GM21576 (cell line): Measurements from ENCODE around the gene DGKQ.
"Not testable (repeated sequence)": the region's sequence is repeated elsewhere in the genome, so short reads cannot be mapped to it uniquely, and the experiment has no call there.

Experiments
- ATAC-seq: cut with Tn5 transposase; IDR thresholded peaks from one replicate; pipeline ENCODE4 v1.9.1; 2021; ENCODE audit warnings: mild to moderate bottlenecking, moderate library complexity; ENCODE audit not compliant: unreplicated experiment

DGKQ gene

GRCh38 chr4:952881-953573 is 20.3 kb downstream of the DGKQ start:
- ATAC-seq: no peak

DNA sequence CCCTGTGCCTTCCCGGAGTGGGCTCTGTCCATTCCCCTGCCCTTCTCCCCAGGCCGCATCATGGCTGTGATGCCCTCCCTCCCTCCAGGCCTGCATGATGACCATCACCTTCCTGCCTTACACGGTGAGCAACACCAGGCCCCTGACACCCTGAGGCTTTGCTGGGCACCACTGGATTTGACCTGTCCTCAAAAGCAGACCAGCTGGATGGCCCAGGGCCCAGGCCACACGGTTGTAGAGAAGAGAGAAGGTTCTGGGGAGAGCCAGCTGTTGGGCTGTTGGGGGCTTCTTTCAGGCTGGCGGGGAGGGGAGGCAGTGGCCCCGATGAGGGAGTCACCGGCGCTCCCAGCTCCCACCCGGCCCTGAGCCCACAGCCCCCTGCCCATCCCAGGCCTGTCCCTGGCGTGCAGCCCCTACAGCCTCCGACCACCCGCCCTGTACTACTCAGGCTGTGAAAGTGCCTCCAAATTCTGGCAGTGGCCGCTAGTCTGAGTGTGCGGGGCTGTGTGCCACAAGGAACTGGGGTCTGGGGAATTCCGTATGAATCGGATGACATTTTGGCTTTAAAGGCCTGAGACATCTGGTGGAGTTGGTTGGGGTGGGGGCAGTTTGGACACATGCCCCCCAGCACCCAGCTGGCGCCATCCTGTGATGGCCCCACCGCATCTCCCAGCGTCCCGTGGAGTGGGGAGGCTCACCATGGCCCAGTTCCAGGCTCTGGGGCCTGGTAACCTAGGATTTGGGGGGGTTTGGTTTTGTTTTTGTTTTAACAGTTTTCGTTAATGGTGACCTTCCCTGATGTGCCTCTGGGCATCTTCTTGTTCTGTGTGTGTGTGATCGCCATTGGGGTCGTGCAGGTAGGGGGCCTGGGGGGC is 21.5 kb downstream of the DGKQ start:
- no peak for ATAC-seq

DNA sequence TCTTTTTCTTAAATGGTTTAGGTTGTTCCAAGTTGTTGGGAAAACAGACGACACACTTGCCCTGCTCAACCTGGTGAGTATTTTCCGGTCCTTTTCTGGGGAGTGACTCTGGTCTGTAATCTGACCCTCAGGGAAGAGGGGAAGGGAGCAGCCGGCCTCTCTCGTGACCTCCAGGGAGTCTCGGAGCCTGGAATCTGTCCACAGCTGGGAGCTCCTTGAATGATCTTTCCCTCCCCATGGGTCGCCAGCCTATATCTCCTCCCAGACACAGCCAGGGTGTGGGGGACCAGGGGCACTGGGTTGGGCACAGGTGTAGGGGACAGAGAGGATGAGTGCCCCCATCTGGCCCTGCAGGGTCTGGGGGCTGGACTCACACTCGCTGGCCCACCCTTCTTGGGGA is 22.2 kb downstream of the DGKQ start:
- no peak for ATAC-seq

DNA sequence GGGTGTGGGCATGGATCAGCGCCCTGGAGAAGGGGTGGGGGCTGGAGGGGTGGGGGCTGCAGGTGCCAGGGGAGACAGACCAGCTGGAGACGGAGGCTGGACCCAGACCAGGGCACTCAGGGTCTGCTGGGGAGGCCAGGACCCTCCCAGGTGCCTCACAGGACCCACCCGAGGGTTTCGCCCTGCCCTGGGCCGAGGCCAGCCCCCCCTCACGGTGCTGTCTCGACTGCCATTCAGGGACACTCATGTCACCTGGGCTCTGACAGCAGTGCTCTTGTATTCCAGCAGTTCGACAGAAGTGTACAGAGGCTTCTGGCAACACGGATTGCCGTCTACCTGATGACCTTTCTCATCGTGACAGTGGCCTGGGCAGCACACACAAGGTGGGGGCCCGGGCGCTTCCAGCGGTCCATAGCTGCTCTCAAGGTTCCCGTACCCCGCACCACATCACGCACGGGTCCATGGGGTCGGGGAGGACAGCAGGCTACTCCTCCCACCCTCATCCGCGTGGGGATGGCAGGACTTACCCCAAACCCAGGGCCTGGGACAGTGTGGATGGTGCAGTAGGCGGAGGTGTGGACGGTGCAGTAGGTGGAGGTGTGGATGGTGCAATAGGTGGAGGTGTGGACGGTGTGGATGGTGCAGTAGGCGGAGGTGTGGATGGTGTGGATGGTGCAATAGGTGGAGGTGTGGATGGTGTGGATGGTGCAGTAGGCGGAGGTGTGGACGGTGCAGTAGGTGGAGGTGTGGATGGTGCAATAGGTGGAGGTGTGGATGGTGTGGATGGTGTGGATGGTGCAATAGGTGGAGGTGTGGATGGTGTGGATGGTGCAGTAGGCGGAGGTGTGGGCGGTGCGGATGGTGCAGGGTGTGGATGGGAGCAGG is 23.0 kb downstream of the DGKQ start:
- no peak for ATAC-seq

DNA sequence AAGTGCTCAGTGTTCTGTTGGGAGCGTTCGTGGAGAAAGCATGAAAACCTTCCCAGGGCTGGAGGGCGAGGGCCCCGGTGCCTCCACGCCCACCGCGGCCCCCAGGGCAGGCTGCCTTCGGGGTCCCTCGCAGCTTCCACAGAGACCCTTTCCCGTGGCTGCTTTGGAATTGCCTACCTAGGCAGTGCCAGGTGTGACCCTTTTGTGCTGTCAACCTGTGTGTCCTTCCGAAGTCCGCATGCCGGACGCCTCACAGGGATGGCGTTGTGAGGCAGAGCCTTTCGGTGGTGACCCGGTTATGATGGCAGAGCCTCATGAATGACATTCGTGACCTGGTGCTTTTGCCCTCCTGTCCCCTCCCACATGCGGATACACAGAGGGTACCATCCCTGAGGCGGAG is 23.7 kb downstream of the DGKQ start:
- no peak for ATAC-seq

- ATAC-seq: no peak
These were observed 24.5 kb downstream of the DGKQ start for GRCh38 chr4:948936-949300.

DNA sequence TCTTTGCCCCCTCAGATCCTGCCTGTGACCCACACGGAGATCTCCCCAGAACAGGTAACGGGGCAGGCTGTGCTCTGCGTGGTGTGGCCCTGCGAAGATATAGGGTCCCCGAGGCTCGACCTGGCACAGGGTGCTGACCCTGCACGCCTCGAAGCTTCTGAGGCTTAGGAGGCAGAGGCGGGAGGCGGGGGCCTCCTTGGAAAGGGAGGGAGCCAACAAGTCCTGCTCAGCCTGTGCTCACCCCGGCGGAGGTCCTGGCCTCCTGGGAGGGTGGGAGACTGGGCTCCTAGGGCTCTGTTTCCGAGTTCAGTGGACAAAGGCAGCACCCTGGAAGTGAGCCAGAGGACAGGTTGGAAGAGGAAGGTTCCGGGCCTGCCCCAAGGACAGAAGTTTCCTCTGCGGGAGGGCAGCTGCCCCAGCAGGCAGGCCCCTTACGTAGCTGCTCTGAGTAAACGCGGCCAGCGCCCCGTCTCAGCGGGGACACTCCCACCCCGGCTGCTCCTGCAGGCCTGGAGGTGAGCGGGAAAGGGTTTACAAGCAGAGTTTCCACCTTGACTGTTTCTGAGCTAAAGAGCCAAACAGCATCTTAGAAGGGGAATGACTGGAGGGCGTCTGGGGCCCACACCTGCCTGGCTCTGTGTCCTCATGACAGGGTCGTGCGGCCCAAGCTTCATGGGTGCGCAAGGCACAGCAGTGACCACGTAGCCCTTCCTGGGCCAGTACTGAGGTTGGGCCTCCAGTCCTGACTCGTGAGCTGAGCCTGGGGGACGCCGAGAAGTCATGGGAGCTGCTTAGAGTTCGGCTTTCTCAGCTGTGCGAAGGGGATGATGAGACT is 25.1 kb downstream of the DGKQ start:
- no peak for ATAC-seq

DNA sequence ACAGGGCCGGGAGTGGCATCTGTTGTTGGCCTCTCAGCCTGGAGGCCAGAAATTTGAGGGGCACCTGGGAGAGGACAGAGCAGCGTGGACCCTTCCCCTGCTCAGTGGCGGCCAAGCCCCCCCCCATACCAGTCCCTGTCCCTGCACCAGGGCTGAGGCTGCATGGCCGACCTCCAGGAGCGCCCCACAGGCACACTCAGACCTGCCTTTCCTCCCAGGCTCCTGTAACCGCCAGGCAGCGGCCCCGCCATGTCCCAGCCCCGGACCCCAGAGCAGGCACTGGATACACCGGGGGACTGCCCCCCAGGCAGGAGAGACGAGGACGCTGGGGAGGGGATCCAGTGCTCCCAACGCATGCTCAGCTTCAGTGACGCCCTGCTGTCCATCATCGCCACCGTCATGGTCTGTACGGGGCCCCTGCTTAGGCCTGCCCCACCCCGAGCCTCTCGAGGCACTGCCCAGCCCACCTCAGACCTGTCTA is 25.8 kb downstream of the DGKQ start:
- no peak for ATAC-seq

DNA sequence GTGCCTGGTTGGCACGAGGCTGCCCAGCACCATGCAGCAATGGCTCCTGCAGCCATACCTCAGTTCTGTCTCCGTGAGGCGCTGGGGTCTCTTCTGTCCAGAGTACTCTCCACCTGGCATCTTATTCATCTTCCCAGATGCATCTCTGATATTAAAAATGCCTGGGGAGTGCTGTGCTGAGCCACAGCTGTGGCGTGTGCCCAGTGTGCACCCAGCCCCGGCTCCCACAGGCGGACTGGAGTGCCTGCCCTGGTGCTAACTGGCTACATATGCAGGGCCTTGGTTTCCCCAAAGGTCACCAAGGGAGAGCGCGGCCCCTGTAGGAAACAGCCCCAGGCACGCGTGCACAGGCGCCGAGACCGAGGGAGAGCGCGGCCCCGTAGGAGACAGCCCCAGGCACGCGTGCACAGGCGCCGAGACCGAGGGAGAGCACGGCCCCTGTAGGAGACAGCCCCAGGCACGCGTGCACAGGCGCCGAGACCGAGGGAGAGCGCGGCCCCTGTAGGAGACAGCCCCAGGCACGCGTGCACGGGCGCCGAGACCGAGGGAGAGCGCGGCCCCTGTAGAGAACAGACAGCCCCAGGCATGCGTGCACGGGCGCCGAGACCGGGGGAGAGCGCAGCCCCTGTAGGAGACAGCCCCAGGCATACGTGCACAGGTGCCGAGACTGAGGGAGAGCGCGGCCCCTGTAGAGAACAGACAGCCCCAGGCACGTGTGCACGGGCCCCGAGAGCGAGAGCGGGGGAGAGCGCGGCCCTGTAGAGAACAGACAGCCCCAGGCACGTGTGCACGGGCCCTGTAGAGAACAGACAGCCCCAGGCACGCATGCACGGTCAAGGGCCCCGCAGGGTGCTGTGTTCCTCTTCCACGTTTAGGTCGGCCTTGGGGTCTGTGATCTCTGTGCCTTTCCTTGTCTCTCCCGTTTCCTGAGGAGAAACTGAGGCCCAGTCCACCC is 26.6 kb downstream of the DGKQ start:
- ATAC-seq: no peak

GRCh38 chr4:946103-946450 is 27.3 kb downstream of the DGKQ start:
- no peak for ATAC-seq

- ATAC-seq: no peak
These were observed 27.9 kb downstream of the DGKQ start for GRCh38 chr4:945274-946102.

DNA sequence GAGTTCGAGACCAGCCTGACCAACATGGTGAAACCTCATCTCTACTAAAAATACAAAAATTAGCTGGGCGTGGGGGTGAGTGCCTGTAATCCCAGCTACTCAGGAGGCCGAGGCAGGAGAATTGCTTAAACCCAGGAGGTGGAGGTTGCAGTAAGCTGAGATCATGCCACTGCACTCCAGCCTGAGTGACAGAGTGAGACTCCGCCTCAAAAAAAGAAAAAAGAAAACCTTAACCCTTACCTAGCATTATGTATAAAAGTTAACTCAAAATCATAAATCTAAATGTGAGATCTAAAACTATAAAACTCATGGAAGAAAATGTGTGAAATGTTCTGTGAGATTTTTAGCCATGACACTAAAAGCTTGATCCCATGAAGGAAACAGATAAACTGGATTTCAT is 33.9 kb downstream of the DGKQ start:
- ATAC-seq: not testable (repeated sequence)

- ATAC-seq: no peak
These were observed 40.7 kb downstream of the DGKQ start for GRCh38 chr4:932713-933070.

GRCh38 chr4:931960-932712 is 41.2 kb downstream of the DGKQ start, which contains the start of the genes GAK and TMEM175:
GAK (minus strand) TSS chr4:932316; CDS start chr4:932187, 129 bp downstream.
TMEM175 (plus strand) TSS chr4:932460; CDS start chr4:947740, 15,280 bp downstream.
- ATAC-seq: peak; percentile 75

DNA sequence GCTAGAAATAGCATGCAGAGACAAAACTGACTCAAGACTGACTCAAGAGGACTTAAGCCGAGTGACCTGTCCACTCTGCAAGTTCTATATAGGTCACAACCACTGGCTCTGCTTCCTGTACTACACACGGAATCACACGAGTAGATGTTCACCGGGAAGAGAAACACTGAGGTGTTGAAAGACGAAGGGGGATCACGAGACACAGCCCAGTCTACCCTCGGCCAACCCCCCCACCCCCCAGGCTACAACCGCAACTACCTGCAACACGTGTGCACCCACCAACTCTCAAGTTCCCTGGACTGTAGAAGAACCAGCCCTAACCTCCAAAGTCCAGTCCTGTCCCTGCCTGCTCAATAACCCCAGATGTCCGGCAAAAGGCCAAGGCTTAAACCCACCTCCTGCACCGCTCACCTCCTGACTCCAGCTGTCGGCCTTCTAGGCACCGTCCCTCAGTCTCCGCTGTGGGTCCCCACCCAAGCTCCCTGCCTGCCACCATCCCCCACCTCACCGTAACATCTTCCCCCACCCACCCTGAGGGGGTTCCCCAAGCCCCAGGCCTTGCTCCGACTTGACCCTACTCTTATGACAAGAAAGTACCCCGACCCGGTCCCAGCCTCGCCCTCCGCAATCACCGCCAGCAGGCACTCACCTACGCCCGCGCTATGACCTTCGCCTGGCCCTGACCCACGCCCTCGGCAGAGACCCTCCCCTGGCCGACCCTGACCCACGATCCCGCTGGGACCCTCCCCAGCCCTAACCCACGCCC is 42.0 kb downstream of the DGKQ start:
- no peak for ATAC-seq

DNA sequence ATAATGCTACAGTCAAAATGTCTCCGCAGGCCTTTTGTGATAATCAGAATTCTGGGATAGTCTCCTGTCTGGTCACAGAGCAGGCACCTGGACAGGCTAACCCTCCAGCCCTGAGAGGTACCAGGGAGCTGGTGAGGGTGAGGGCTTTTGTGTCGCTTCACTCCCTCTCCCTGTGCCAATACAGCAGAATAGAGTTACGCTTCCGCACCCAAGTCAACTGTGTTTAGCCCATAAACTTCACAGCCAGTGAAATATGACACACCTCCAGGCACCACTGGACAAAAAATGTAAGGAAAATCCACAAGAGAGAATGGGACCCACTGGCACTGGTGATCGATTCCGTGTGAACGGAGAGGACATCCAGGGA is 42.6 kb downstream of the DGKQ start:
- no peak for ATAC-seq

DNA sequence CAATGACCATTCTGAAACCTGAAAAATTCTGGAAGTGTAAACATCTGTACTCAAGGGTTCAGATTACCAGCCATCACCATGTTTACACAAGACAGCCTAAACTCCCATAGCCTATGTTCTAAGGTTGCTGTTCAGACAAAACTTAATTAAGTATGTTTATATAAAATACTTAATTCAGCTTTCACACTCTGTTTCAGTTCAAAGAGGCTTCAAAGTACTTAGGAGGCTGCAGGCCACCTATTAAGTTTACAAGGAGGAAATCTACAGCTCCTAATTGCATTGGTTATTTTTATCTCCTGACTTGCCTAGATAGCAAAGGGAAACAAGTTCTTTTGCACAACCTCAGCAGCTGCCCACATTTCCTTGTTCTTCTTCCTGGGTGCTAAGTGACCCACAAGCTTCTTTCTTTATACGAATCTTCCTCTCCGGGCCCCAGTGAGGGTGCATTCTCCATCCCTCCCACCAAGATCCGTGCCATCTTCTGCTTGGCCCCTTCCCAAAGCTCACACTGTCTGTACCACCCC is 43.3 kb downstream of the DGKQ start:
- ATAC-seq: no peak
